Measurements from ENCODE around the gene MCHR1.

MCHR1 gene

DNA sequence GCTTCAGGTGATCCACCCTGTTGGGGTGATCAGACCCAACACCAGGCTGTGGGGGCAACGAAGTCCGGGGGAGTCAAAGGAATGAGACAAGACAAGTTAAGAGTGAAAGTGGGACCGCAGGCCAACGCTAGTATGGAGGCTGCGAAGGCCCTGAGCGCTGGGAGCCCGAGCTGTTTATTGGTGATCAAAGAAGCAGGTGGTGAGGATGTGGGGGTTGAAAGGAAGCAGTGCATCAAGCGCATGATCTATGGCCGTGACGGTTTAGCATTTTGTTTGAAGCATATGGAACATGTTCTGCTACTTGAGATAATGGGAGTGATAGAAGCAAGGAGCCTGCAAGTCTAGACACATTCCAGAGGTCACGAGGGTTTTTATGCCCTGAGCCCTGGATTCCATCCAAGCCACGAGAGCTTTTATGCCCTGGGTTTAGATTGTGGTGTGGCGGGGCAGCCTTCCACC is 49.5 kb downstream of the MCHR1 start:
- DNase-seq = peak; percentile 62

DNA sequence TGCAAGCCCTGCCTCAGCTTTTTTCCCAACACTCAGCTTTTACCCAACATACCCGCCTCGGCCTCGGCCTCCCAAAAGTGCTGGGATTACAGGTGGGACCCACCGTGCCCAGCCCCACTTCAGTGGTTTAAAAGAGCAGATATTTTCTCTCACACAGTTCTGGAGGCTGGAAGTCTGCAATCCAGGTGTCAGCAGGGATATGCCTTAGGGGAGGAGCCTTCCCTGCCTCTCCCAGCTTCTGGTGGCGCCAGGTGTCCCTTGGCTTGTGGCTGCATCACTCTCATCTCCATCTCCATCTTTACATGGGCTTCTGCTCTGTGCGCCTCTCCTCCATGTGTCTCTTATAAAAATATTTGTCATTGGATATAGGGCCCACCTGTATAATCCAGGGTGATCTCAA is 50.0 kb downstream of the MCHR1 start:
- no peak for DNase-seq

Data from fibroblast of upper back skin (primary cell).